IMR-90 (cell line): ENCODE data around the gene SLC9C2. TPM values are rescaled to one million over a fixed set of nuclear protein-coding genes. Genes with fewer than 3 reads are reported as not detected.

Experiments
- ATAC-seq: fragments of 200-7000 bp; cut with Tn5 transposase; 2 replicates; pipeline ENCODE4 v1.9.1; 2020; ENCODE audit warnings: low read depth, mild to moderate bottlenecking, moderate library complexity
- BruUV-seq: library from RNA; stranded (reverse); fragments of 400-500 nt; replicated peaks from 2 replicates; lab custom pipeline; 2021; lab: Mats Ljungman, UMichigan
- CTCF ChIA-PET: fragments of 300-600 bp; formaldehyde crosslinking; extraction: SDS; loops from one replicate; lab custom pipeline; 2021; ENCODE audit warnings: antibody characterized with exemption; lab: Yijun Ruan, JAX
- POLR2A ChIA-PET: fragments of 300-600 bp; sonication (Branson Sonifier 250); formaldehyde crosslinking; loops from one replicate; lab custom pipeline; 2022; ENCODE audit warnings: antibody characterized with exemption; ENCODE audit not compliant: unreplicated experiment; lab: Charles Lee
- DNase-seq: peaks from one replicate; pipeline ENCODE4 v3.0.0; 2013
- H2AFZ ChIP-seq: replicated peaks from 2 replicates; pipeline ENCODE3; 2013; ENCODE audit warnings: low read length, mild to moderate bottlenecking; ENCODE audit not compliant: poor library complexity
- H2AK5ac ChIP-seq: 2 replicates; pipeline ENCODE4 v1.6.1; 2013; ENCODE audit warnings: low read depth, low read length, inconsistent platforms
- H2AK9ac ChIP-seq: replicated peaks from 2 replicates; pipeline ENCODE3; 2013; ENCODE audit warnings: mild to moderate bottlenecking, low read depth, low read length, moderate library complexity; ENCODE audit not compliant: poor library complexity
- H2BK120ac ChIP-seq: 2 replicates; pipeline ENCODE4 v1.6.1; 2013; ENCODE audit warnings: low read depth, low read length, inconsistent platforms
- H2BK15ac ChIP-seq: 3 replicates; pipeline ENCODE4 v1.6.1; 2013; ENCODE audit warnings: low read depth, low read length, inconsistent platforms
- H2BK20ac ChIP-seq: 2 replicates; pipeline ENCODE4 v1.6.1; 2013; ENCODE audit warnings: low read depth, mild to moderate bottlenecking, inconsistent platforms, low read length, moderate library complexity
- H2BK5ac ChIP-seq: 2 replicates; pipeline ENCODE4 v1.6.1; 2013; ENCODE audit warnings: mild to moderate bottlenecking, low read depth, low read length, inconsistent platforms; ENCODE audit not compliant: poor library complexity, severe bottlenecking
- H3K14ac ChIP-seq: replicated peaks from 2 replicates; pipeline ENCODE4 v1.6.1; 2013; ENCODE audit warnings: low read depth, low read length, inconsistent platforms
- H3K18ac ChIP-seq: 2 replicates; pipeline ENCODE4 v1.6.1; 2013; ENCODE audit warnings: low read depth, low read length, control low read depth
- H3K23ac ChIP-seq: 2 replicates; pipeline ENCODE4 v1.6.1; 2013; ENCODE audit warnings: low read depth, low read length, inconsistent platforms
- H3K27ac ChIP-seq: 2 replicates; pipeline ENCODE4 v1.5.1; 2013; ENCODE audit warnings: mild to moderate bottlenecking, control low read depth, low read length; ENCODE audit not compliant: insufficient read depth
- H3K27me3 ChIP-seq: 2 replicates; pipeline ENCODE4 v1.6.1; 2013; ENCODE audit warnings: low read length; ENCODE audit not compliant: control insufficient read depth, insufficient read depth
- H3K36me3 ChIP-seq: 2 replicates; pipeline ENCODE4 v1.6.1; 2013; ENCODE audit warnings: low read length, mixed read lengths; ENCODE audit not compliant: control insufficient read depth, insufficient read depth
- H3K4ac ChIP-seq: 2 replicates; pipeline ENCODE4 v1.6.1; 2013; ENCODE audit warnings: low read depth, low read length, inconsistent platforms
- H3K4me1 ChIP-seq: 2 replicates; pipeline ENCODE4 v1.6.1; 2013; ENCODE audit warnings: low read length, mixed read lengths; ENCODE audit not compliant: control insufficient read depth, insufficient read depth
- H3K4me2 ChIP-seq: 2 replicates; pipeline ENCODE4 v1.6.1; 2013; ENCODE audit warnings: low read depth, mild to moderate bottlenecking, control low read depth, low read length, moderate library complexity
- H3K4me3 ChIP-seq: 2 replicates; pipeline ENCODE4 v1.5.1; 2013; ENCODE audit warnings: low read depth, mild to moderate bottlenecking, control low read depth, low read length, moderate library complexity; ENCODE audit not compliant: insufficient read depth
- H3K56ac ChIP-seq: 2 replicates; pipeline ENCODE4 v1.6.1; 2013; ENCODE audit warnings: low read length, inconsistent platforms; ENCODE audit not compliant: insufficient read depth; ENCODE audit errors: extremely low read depth
- H3K79me1 ChIP-seq, 2 experiments: 2 replicates each; pipeline ENCODE4 v1.6.1; 2013; ENCODE audit warnings: low read length in 2 of 2, inconsistent platforms in 1 of 2, low read depth in 1 of 2
- H3K9ac ChIP-seq: 2 replicates; pipeline ENCODE4 v1.6.1; 2013; ENCODE audit warnings: low read depth, low read length, control low read depth
- H3K9me1 ChIP-seq: 2 replicates; pipeline ENCODE4 v1.6.1; 2013; ENCODE audit warnings: low read length, inconsistent platforms; ENCODE audit not compliant: insufficient read depth
- H3K9me3 ChIP-seq: 2 replicates; pipeline ENCODE4 v1.6.1; 2013; ENCODE audit warnings: low read length; ENCODE audit not compliant: control insufficient read depth, insufficient read depth
- H4K20me1 ChIP-seq: 2 replicates; pipeline ENCODE4 v1.6.1; 2013; ENCODE audit warnings: low read length, inconsistent platforms; ENCODE audit not compliant: insufficient read depth
- H4K5ac ChIP-seq: 2 replicates; pipeline ENCODE4 v1.6.1; 2013; ENCODE audit warnings: mild to moderate bottlenecking, low read depth, low read length, control low read depth
- H4K8ac ChIP-seq, 2 experiments: 2 replicates each; pipeline ENCODE4 v1.6.1; 2013; ENCODE audit warnings: low read depth in 2 of 2, low read length in 2 of 2, control low read depth in 1 of 2, inconsistent platforms in 1 of 2
- H4K91ac ChIP-seq: 2 replicates; pipeline ENCODE4 v1.6.1; 2013; ENCODE audit warnings: low read depth, low read length, inconsistent platforms; ENCODE audit not compliant: insufficient read depth
- BHLHE40 ChIP-seq: fragments of 150-350 bp; IDR thresholded peaks from 2 replicates; pipeline ENCODE4 v1.6.1; 2016; ENCODE audit warnings: mild to moderate bottlenecking, low read depth, low read length
- CEBPB ChIP-seq: IDR thresholded peaks from 2 replicates; pipeline ENCODE4 v1.6.1; 2012; ENCODE audit warnings: low read depth, low read length, improper control_type of control experiment
- FOS ChIP-seq: fragments of 150-350 bp; IDR thresholded peaks from 2 replicates; pipeline ENCODE4 v1.6.1; 2016; ENCODE audit warnings: low read depth, low read length
- MAZ ChIP-seq: IDR thresholded peaks from 2 replicates; pipeline ENCODE4 v1.6.1; 2012; ENCODE audit warnings: low read depth, mild to moderate bottlenecking, low read length, improper control_type of control experiment, moderate library complexity, borderline replicate concordance
- RAD21 ChIP-seq: IDR thresholded peaks from 2 replicates; pipeline ENCODE4 v1.6.1; 2012; ENCODE audit warnings: low read length, improper control_type of control experiment
- RFX5 ChIP-seq: IDR thresholded peaks from 2 replicates; pipeline ENCODE4 v1.8.0; 2012; ENCODE audit warnings: low read depth, mild to moderate bottlenecking, low read length, moderate library complexity
- WGBS, 2 experiments: methylation state at CpG; one replicate each; pipeline versions ENCODE4 v1.1.5 to v1.1.7; 2013; ENCODE audit warnings: missing lambda C conversion rate in 2 of 2; ENCODE audit not compliant: insufficient read length in 1 of 2; ENCODE audit errors: extremely low coverage in 2 of 2; 5-methylcytosine and 5-hydroxymethylcytosine counted together
- dilution Hi-C: fragments of 300-500 bp; cut with HindIII; formaldehyde crosslinking; loops from one replicate; pipeline ENCODE4 v1.14.3; 2018; ENCODE audit warnings: low sequenced_read_pairs; ENCODE audit not compliant: unreplicated experiment
- in situ Hi-C: fragments of 300-500 bp; cut with MboI; formaldehyde crosslinking; loops from 3 replicates; pipeline ENCODE4 v1.14.3; 2019; ENCODE audit warnings: low sequenced_read_pairs, inconsistent platforms, mixed read lengths
- intact Hi-C: fragments of 100-400 bp; cut with micrococcal nuclease; formaldehyde crosslinking; loops from 2 replicates; pipeline ENCODE4 v1.10.0; 2022
- polyA plus RNA-seq, 3 experiments: library from polyadenylated mRNA; depleted of rRNA; stranded (reverse); fragments of >200 nt; gene quantifications; 2 replicates each; pipeline ENCODE4 v1.2.3, GENCODE V29; 2012; ENCODE audit warnings: low replicate concordance in 1 of 3
- total RNA-seq: library from RNA; depleted of rRNA; stranded (reverse); fragments of >200 nt; gene quantifications from 2 replicates; pipeline ENCODE4 v1.2.3, GENCODE V29; 2012

The SLC9C2 gene
- total and polyA plus RNA-seq, 2 of the 4 experiments (the other 2 are of a cell fraction): not detected

DNA sequence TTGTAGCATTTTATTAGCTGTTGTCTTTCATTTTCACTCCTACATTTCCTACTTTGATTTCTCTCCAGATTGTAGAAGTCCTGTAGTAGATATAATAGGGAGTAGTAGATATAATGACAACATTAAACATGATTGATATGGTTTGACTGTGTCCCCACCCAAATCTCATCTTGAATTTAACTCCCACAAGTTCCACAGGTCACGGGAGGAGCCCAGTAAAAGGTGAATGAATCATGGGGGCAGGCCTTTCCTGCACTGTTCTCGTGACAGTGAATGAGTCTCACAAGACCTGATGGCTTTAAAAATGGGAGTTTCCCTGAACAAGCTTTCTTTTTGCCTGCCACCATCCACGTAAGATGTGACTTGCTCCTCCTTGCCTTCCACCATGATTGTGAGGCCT is 133.2 kb downstream of the SLC9C2 start:
- peaks cover 5% of the 10 kb centered on the region; the same call in 1 of the 2 replicates for H3K9me3 ChIP-seq
- H4K91ac ChIP-seq: no peak overlapping the region
- no peak overlapping the region for H2BK120ac ChIP-seq
- ATAC-seq (no peak), DNase-seq (no peak)
- CTCF ChIA-PET: no interaction called here
- H3K18ac ChIP-seq: no peak overlapping the region
- peaks cover 4% of the 10 kb centered on the region; the same call in 1 of the 2 replicates for H3K9me1 ChIP-seq
- H2BK15ac ChIP-seq: no peak overlapping the region
- dilution Hi-C loops: no loop called here
- H2AK9ac ChIP-seq: no peak overlapping the region
- no peaks in the 10 kb centered on the region for H3K36me3 ChIP-seq
- H4K20me1 ChIP-seq: no peaks in the 10 kb centered on the region
- no peak overlapping the region for H3K9ac ChIP-seq
- H2AK5ac ChIP-seq: no peak overlapping the region
- H2BK5ac ChIP-seq: no peak overlapping the region
- no peak overlapping the region for H4K5ac ChIP-seq
- H3K56ac ChIP-seq: no peak overlapping the region
- H2AFZ ChIP-seq: no peak overlapping the region
- WGBS, 2 experiments: 100% methylated on average over 1 of the region's 3 CpGs; no CpG with 5 or more reads in 1 of the 2 experiments
- no peak overlapping the region for H3K23ac ChIP-seq
- no peak overlapping the region for H3K4me2 ChIP-seq
- peaks cover 6 to 30% of the 10 kb centered on the region in 2 experiments for H3K79me1 ChIP-seq
- H3K4me1 ChIP-seq: peaks cover 9% of the 10 kb centered on the region
- no peak overlapping the region for H3K4me3 ChIP-seq
- H3K27ac ChIP-seq: no peak overlapping the region
- no peak overlapping the region for H3K4ac ChIP-seq
- intact Hi-C loops: no loop called here
- no peak for TF ChIP-seq MAZ
- TF ChIP-seq RAD21: no peak
- no peak for TF ChIP-seq BHLHE40
- TF ChIP-seq FOS: no peak
- TF ChIP-seq RFX5: no peak
- no peak for TF ChIP-seq CEBPB
- POLR2A ChIA-PET: no interaction called here
- H3K14ac ChIP-seq: no peak overlapping the region
- H3K27me3 ChIP-seq: no peaks in the 10 kb centered on the region
- H2BK20ac ChIP-seq: no peak overlapping the region
- BruUV-seq: no TSS peak
- in situ Hi-C loops: no loop called here
- no peak overlapping the region for H4K8ac ChIP-seq
